GM23338 (cell line): ENCODE data around the gene ROBO1. TPM values are rescaled to one million over a fixed set of nuclear protein-coding genes. Genes with fewer than 3 reads are reported as not detected.

Experiments used
- POLR2AphosphoS5 ChIP-seq: IDR thresholded peaks from 2 replicates; pipeline ENCODE4 v1.6.1; 2016; ENCODE audit warnings: antibody characterized with exemption, low read depth
- microRNA-seq: library from miRNA; unstranded; fragments of <30 nt; microRNA quantifications from one replicate; pipeline ENCODE4, GENCODE V29; 2017
- polyA plus RNA-seq: library from polyadenylated mRNA; unstranded; fragments of >200 nt; fragmentation: Nextera tagmentation; extraction: Ambion mirVana; gene quantifications from 2 replicates; pipeline ENCODE4 v1.2.1, GENCODE V29; 2016
- small RNA-seq: library from RNA; depleted of rRNA; stranded (forward); fragments of <200 nt; gene quantifications from one replicate; pipeline ENCODE3, GENCODE V24; 2014; ENCODE audit warnings: low replicate concordance
- total RNA-seq: library from RNA; depleted of rRNA; stranded (reverse); fragments of >200 nt; shearing (Covaris generic); gene quantifications from 2 replicates; pipeline ENCODE4 v1.2.3, GENCODE V29; 2014
- TF ChIP-seq, protein P1 (sequence below): fragments of 250-450 bp; sonication (Bioruptor Pico); IDR thresholded peaks from 2 replicates; pipeline ENCODE4 v1.5.0; 2020; ENCODE audit warnings: mild to moderate bottlenecking, moderate library complexity
- TF ChIP-seq, protein P2 (sequence below), 2 experiments: fragments of 200-600 bp in 1 of 2; sonication (generic) in 1 of 2; conservative IDR thresholded peaks; 2 replicates each; pipeline versions ENCODE4 v1.5.1 to v1.6.1; 2016 to 2017; ENCODE audit warnings: antibody characterized with exemption in 2 of 2, low read depth in 2 of 2, mild to moderate bottlenecking in 2 of 2, moderate library complexity in 1 of 2

Gene ROBO1
- total and polyA plus RNA-seq, 2 experiments from 2014 or later: 19.2 to 78.3 TPM

DNA sequence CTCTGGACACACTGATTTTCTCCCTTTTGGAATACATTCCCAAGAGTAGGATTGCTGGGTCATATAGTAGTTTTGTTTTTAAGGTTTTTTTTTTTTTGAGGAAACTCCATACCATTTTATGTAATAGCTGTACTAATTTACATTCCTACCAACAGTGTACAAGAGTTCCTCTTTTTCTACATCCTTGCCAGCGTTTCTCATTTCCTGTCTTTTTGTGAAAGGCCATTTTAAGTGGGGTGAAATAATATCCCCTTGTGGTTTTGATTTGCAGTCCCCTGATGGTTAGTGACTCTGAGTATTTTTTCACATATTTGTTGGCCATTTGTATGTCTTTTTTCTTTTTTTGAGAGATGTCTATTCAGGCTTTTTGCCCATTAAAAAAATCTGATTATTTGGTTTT, 1205.5 kb downstream of the ROBO1 start (continued):
- TF ChIP-seq, protein P1, sequence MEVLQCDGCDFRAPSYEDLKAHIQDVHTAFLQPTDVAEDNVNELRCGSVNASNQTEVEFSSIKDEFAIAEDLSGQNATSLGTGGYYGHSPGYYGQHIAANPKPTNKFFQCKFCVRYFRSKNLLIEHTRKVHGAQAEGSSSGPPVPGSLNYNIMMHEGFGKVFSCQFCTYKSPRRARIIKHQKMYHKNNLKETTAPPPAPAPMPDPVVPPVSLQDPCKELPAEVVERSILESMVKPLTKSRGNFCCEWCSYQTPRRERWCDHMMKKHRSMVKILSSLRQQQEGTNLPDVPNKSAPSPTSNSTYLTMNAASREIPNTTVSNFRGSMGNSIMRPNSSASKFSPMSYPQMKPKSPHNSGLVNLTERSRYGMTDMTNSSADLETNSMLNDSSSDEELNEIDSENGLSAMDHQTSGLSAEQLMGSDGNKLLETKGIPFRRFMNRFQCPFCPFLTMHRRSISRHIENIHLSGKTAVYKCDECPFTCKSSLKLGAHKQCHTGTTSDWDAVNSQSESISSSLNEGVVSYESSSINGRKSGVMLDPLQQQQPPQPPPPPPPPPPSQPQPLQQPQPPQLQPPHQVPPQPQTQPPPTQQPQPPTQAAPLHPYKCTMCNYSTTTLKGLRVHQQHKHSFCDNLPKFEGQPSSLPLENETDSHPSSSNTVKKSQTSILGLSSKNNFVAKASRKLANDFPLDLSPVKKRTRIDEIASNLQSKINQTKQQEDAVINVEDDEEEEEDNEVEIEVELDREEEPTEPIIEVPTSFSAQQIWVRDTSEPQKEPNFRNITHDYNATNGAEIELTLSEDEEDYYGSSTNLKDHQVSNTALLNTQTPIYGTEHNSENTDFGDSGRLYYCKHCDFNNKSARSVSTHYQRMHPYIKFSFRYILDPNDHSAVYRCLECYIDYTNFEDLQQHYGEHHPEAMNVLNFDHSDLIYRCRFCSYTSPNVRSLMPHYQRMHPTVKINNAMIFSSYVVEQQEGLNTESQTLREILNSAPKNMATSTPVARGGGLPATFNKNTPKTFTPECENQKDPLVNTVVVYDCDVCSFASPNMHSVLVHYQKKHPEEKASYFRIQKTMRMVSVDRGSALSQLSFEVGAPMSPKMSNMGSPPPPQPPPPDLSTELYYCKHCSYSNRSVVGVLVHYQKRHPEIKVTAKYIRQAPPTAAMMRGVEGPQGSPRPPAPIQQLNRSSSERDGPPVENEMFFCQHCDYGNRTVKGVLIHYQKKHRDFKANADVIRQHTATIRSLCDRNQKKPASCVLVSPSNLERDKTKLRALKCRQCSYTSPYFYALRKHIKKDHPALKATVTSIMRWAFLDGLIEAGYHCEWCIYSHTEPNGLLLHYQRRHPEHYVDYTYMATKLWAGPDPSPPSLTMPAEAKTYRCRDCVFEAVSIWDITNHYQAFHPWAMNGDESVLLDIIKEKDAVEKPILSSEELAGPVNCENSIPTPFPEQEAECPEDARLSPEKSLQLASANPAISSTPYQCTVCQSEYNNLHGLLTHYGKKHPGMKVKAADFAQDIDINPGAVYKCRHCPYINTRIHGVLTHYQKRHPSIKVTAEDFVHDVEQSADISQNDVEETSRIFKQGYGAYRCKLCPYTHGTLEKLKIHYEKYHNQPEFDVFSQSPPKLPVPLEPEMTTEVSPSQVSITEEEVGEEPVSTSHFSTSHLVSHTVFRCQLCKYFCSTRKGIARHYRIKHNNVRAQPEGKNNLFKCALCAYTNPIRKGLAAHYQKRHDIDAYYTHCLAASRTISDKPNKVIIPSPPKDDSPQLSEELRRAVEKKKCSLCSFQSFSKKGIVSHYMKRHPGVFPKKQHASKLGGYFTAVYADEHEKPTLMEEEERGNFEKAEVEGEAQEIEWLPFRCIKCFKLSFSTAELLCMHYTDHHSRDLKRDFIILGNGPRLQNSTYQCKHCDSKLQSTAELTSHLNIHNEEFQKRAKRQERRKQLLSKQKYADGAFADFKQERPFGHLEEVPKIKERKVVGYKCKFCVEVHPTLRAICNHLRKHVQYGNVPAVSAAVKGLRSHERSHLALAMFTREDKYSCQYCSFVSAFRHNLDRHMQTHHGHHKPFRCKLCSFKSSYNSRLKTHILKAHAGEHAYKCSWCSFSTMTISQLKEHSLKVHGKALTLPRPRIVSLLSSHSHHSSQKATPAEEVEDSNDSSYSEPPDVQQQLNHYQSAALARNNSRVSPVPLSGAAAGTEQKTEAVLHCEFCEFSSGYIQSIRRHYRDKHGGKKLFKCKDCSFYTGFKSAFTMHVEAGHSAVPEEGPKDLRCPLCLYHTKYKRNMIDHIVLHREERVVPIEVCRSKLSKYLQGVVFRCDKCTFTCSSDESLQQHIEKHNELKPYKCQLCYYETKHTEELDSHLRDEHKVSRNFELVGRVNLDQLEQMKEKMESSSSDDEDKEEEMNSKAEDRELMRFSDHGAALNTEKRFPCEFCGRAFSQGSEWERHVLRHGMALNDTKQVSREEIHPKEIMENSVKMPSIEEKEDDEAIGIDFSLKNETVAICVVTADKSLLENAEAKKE (CRISPR knock-in tag): no peak
- no peak for TF ChIP-seq POLR2AphosphoS5
- TF ChIP-seq, protein P2, sequence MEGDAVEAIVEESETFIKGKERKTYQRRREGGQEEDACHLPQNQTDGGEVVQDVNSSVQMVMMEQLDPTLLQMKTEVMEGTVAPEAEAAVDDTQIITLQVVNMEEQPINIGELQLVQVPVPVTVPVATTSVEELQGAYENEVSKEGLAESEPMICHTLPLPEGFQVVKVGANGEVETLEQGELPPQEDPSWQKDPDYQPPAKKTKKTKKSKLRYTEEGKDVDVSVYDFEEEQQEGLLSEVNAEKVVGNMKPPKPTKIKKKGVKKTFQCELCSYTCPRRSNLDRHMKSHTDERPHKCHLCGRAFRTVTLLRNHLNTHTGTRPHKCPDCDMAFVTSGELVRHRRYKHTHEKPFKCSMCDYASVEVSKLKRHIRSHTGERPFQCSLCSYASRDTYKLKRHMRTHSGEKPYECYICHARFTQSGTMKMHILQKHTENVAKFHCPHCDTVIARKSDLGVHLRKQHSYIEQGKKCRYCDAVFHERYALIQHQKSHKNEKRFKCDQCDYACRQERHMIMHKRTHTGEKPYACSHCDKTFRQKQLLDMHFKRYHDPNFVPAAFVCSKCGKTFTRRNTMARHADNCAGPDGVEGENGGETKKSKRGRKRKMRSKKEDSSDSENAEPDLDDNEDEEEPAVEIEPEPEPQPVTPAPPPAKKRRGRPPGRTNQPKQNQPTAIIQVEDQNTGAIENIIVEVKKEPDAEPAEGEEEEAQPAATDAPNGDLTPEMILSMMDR (conservative IDR thresholded peaks at IDR 0.05; ENCODE audit: low read depth in 2 of 2): no peak

Small RNA genes lying within 50 kb of the gene (microRNA-seq; reads per million reads assigned to microRNA genes)
- gene MIR3923: not detected

Small RNA genes lying within 50 kb of the gene (small RNA-seq; reads per million reads assigned to genes)
- not detected for gene MIR3923
- not detected for gene RN7SL751P
